SK-N-SH treated with all-trans-retinoic acid at 6 μM for 48 hours (cell line): ENCODE data around the gene CAMKMT.

Experiments used
- ATAC-seq: fragments of 200-7000 bp; cut with Tn5 transposase; 3 replicates; pipeline ENCODE4 v1.9.1; 2020; ENCODE audit warnings: mild to moderate bottlenecking, moderate library complexity
- ARNTL ChIP-seq: fragments of 450-650 bp; formaldehyde crosslinking; IDR thresholded peaks from 2 replicates; pipeline ENCODE4 v1.5.0; 2020; ENCODE audit warnings: low read depth, mild to moderate bottlenecking, moderate library complexity, borderline replicate concordance
- BACH2 ChIP-seq: fragments of 250-450 bp; sonication (Bioruptor Pico); IDR thresholded peaks from 2 replicates; pipeline ENCODE4 v1.9.0; 2021; ENCODE audit warnings: mild to moderate bottlenecking, borderline replicate concordance
- CSDC2 ChIP-seq: fragments of 250-450 bp; sonication (Bioruptor Pico); IDR thresholded peaks from 2 replicates; pipeline ENCODE4 v1.5.0; 2020; ENCODE audit warnings: mild to moderate bottlenecking, moderate library complexity
- ESRRG ChIP-seq: fragments of 250-450 bp; sonication (Bioruptor Pico); IDR thresholded peaks from 2 replicates; pipeline ENCODE4 v1.6.1; 2021; ENCODE audit warnings: mild to moderate bottlenecking
- ISL1 ChIP-seq: fragments of 250-450 bp; sonication (Bioruptor Pico); IDR thresholded peaks from 2 replicates; pipeline ENCODE4 v2.1.2; 2022; ENCODE audit warnings: mild to moderate bottlenecking, moderate library complexity
- OSR1 ChIP-seq: fragments of 250-450 bp; sonication (Bioruptor Pico); IDR thresholded peaks from 2 replicates; pipeline ENCODE4 v1.8.0; 2022; ENCODE audit warnings: moderate library complexity, mild to moderate bottlenecking, inconsistent platforms
- PPARA ChIP-seq: fragments of 250-450 bp; sonication (Bioruptor Pico); IDR thresholded peaks from 2 replicates; pipeline ENCODE4 v1.5.0; 2020; ENCODE audit warnings: mild to moderate bottlenecking, borderline replicate concordance
- RARB ChIP-seq: fragments of 250-450 bp; sonication (Bioruptor Pico); IDR thresholded peaks from 2 replicates; pipeline ENCODE4 v1.8.0; 2021; ENCODE audit warnings: mild to moderate bottlenecking, moderate library complexity
- SNAI2 ChIP-seq: fragments of 250-450 bp; sonication (Bioruptor Pico); IDR thresholded peaks from 2 replicates; pipeline ENCODE4 v1.5.0; 2020; ENCODE audit warnings: mild to moderate bottlenecking, moderate library complexity
- TCF4 ChIP-seq: fragments of 250-450 bp; sonication (Bioruptor Pico); IDR thresholded peaks from 2 replicates; pipeline ENCODE4 v1.8.0; 2021; ENCODE audit warnings: mild to moderate bottlenecking, moderate library complexity, borderline replicate concordance
- TOX ChIP-seq: fragments of 250-450 bp; sonication (Bioruptor Pico); IDR thresholded peaks from 2 replicates; pipeline ENCODE4 v1.8.0; 2021; ENCODE audit warnings: mild to moderate bottlenecking, moderate library complexity, borderline replicate concordance
- ZC3H10 ChIP-seq: fragments of 250-450 bp; sonication (Bioruptor Pico); IDR thresholded peaks from 2 replicates; pipeline ENCODE4 v1.5.1; 2021; ENCODE audit warnings: mild to moderate bottlenecking, moderate library complexity
- ZFP30 ChIP-seq: fragments of 450-650 bp; formaldehyde crosslinking; IDR thresholded peaks from 2 replicates; pipeline ENCODE4 v1.5.0; 2022; ENCODE audit warnings: mild to moderate bottlenecking, moderate library complexity
- ZNF565 ChIP-seq: fragments of 450-650 bp; formaldehyde crosslinking; conservative IDR thresholded peaks from 2 replicates; pipeline ENCODE4 v1.5.0; 2020; ENCODE audit warnings: low read depth, mild to moderate bottlenecking, moderate library complexity
- ZNF70 ChIP-seq: fragments of 450-650 bp; formaldehyde crosslinking; IDR thresholded peaks from 2 replicates; pipeline ENCODE4 v1.5.0; 2020; ENCODE audit warnings: mild to moderate bottlenecking, moderate library complexity
- TF ChIP-seq, protein P1 (sequence below): fragments of 250-450 bp; sonication (Bioruptor Pico); IDR thresholded peaks from 2 replicates; pipeline ENCODE4 v1.8.0; 2020; ENCODE audit warnings: mild to moderate bottlenecking, moderate library complexity, borderline replicate concordance
- TF ChIP-seq, protein P2 (sequence below): fragments of 250-450 bp; sonication (Bioruptor Pico); IDR thresholded peaks from 2 replicates; pipeline ENCODE4 v1.5.1; 2020; ENCODE audit warnings: low read depth, mild to moderate bottlenecking, moderate library complexity
- TF ChIP-seq, protein P3 (sequence below): fragments of 250-450 bp; sonication (Bioruptor Pico); IDR thresholded peaks from 2 replicates; pipeline ENCODE4 v1.8.0; 2021; ENCODE audit warnings: low read depth, mild to moderate bottlenecking, moderate library complexity, borderline replicate concordance
- TF ChIP-seq, protein P4 (sequence below): fragments of 250-450 bp; sonication (Bioruptor Pico); IDR thresholded peaks from 2 replicates; pipeline ENCODE4 v1.5.1; 2021; ENCODE audit warnings: mild to moderate bottlenecking, moderate library complexity
- TF ChIP-seq, protein P5 (sequence below): fragments of 250-450 bp; sonication (Bioruptor Pico); IDR thresholded peaks from 2 replicates; pipeline ENCODE4 v1.5.0; 2020; ENCODE audit warnings: mild to moderate bottlenecking, moderate library complexity

CAMKMT gene

DNA sequence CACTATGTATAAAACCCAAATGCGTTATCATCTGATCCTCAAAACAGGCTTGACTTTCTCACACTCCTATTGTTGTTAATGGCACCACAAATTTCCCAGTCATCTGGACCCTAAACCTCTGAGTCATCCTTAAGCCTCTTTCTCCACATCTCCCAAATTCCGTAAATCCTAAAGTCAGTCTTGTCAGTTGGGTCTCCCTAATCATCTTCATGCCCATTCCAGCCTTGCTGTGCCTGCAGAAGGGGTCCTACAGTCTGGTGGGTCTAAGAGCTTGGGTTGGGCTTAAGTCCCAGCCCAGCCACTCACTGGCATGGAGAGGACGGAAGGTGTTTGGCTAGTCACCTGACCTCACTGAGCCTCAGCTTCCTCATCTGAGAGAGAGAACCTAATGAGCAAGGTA lies 314.6 kb downstream of the CAMKMT start:
- TF ChIP-seq, protein P1, sequence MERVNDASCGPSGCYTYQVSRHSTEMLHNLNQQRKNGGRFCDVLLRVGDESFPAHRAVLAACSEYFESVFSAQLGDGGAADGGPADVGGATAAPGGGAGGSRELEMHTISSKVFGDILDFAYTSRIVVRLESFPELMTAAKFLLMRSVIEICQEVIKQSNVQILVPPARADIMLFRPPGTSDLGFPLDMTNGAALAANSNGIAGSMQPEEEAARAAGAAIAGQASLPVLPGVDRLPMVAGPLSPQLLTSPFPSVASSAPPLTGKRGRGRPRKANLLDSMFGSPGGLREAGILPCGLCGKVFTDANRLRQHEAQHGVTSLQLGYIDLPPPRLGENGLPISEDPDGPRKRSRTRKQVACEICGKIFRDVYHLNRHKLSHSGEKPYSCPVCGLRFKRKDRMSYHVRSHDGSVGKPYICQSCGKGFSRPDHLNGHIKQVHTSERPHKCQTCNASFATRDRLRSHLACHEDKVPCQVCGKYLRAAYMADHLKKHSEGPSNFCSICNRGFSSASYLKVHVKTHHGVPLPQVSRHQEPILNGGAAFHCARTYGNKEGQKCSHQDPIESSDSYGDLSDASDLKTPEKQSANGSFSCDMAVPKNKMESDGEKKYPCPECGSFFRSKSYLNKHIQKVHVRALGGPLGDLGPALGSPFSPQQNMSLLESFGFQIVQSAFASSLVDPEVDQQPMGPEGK (CRISPR knock-in tag) = no peak
- TF ChIP-seq, protein P2, sequence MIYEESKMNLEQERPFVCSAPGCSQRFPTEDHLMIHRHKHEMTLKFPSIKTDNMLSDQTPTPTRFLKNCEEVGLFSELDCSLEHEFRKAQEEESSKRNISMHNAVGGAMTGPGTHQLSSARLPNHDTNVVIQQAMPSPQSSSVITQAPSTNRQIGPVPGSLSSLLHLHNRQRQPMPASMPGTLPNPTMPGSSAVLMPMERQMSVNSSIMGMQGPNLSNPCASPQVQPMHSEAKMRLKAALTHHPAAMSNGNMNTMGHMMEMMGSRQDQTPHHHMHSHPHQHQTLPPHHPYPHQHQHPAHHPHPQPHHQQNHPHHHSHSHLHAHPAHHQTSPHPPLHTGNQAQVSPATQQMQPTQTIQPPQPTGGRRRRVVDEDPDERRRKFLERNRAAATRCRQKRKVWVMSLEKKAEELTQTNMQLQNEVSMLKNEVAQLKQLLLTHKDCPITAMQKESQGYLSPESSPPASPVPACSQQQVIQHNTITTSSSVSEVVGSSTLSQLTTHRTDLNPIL (CRISPR knock-in tag) = no peak
- TF ChIP-seq ZNF70 (CRISPR knock-in tag) = no peak
- TF ChIP-seq, protein P3, sequence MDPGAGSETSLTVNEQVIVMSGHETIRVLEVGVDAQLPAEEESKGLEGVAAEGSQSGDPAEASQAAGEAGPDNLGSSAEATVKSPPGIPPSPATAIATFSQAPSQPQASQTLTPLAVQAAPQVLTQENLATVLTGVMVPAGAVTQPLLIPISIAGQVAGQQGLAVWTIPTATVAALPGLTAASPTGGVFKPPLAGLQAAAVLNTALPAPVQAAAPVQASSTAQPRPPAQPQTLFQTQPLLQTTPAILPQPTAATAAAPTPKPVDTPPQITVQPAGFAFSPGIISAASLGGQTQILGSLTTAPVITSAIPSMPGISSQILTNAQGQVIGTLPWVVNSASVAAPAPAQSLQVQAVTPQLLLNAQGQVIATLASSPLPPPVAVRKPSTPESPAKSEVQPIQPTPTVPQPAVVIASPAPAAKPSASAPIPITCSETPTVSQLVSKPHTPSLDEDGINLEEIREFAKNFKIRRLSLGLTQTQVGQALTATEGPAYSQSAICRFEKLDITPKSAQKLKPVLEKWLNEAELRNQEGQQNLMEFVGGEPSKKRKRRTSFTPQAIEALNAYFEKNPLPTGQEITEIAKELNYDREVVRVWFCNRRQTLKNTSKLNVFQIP = no peak
- no peak for TF ChIP-seq TOX
- TF ChIP-seq ARNTL (CRISPR knock-in tag) = no peak
- no peak for TF ChIP-seq ISL1
- TF ChIP-seq, all 23 proteins: peak for 0
- ATAC-seq = no peak

DNA sequence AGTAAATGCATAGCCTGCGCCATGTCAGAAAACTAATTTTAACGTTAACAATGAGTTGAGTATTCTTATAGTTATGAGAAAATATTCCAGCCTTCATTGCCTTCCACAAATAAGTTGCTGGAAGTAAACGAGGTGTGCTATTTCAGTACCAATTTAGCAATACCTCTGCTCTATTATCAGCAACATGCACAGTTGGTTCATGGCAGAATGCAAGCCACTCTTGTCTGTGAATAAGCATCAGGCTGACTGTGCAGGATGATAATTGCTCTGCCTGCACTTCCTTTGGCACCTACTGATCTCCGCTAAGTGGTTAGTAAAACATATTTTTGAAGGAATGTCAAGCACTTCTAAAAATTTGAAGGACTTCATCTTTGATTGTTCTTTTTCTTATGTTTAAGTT lies 317.8 kb downstream of the CAMKMT start:
- ATAC-seq = no peak
- TF ChIP-seq SNAI2 (CRISPR knock-in tag) = no peak
- no peak for TF ChIP-seq ZFP30 (CRISPR knock-in tag)
- TF ChIP-seq PPARA (CRISPR knock-in tag) = no peak
- TF ChIP-seq BACH2 = no peak; the same call in 1 of the 2 replicates
- no peak for TF ChIP-seq ESRRG (CRISPR knock-in tag)
- no peak for TF ChIP-seq ISL1
- TF ChIP-seq ARNTL (CRISPR knock-in tag) = no peak
- TF ChIP-seq CSDC2 (CRISPR knock-in tag) = no peak
- no peak for TF ChIP-seq TCF4 (CRISPR knock-in tag)
- no peak for TF ChIP-seq OSR1
- TF ChIP-seq, all 23 proteins: peak for 0

DNA sequence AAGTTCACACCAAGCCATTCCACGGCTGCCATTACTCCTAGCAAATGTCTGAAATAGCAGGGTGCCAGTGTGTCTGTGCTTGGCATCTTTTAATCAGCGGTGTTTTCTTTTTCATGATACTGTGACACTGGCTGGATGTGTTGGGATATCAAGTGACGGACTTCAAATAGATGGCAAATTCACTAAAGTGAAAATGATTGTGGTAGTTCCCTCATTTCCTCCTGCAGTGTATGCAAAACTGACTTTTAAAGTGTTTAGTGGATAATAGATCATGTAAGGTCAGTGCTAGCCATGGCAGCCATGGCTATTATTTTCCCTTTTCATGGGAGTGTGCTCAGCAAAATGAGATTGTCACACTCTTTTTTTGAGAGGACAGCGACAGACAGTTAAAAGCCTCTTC lies 318.2 kb downstream of the CAMKMT start:
- peak; percentile 9 for ATAC-seq
- TF ChIP-seq, protein P4, sequence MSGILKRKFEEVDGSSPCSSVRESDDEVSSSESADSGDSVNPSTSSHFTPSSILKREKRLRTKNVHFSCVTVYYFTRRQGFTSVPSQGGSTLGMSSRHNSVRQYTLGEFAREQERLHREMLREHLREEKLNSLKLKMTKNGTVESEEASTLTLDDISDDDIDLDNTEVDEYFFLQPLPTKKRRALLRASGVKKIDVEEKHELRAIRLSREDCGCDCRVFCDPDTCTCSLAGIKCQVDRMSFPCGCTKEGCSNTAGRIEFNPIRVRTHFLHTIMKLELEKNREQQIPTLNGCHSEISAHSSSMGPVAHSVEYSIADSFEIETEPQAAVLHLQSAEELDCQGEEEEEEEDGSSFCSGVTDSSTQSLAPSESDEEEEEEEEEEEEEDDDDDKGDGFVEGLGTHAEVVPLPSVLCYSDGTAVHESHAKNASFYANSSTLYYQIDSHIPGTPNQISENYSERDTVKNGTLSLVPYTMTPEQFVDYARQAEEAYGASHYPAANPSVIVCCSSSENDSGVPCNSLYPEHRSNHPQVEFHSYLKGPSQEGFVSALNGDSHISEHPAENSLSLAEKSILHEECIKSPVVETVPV = no peak
- no peak for TF ChIP-seq ZC3H10 (CRISPR knock-in tag)
- TF ChIP-seq ZNF565 (CRISPR knock-in tag) = no peak
- TF ChIP-seq ZFP30 (CRISPR knock-in tag) = no peak
- TF ChIP-seq CSDC2 (CRISPR knock-in tag) = no peak
- no peak for TF ChIP-seq TOX
- TF ChIP-seq, protein P5, sequence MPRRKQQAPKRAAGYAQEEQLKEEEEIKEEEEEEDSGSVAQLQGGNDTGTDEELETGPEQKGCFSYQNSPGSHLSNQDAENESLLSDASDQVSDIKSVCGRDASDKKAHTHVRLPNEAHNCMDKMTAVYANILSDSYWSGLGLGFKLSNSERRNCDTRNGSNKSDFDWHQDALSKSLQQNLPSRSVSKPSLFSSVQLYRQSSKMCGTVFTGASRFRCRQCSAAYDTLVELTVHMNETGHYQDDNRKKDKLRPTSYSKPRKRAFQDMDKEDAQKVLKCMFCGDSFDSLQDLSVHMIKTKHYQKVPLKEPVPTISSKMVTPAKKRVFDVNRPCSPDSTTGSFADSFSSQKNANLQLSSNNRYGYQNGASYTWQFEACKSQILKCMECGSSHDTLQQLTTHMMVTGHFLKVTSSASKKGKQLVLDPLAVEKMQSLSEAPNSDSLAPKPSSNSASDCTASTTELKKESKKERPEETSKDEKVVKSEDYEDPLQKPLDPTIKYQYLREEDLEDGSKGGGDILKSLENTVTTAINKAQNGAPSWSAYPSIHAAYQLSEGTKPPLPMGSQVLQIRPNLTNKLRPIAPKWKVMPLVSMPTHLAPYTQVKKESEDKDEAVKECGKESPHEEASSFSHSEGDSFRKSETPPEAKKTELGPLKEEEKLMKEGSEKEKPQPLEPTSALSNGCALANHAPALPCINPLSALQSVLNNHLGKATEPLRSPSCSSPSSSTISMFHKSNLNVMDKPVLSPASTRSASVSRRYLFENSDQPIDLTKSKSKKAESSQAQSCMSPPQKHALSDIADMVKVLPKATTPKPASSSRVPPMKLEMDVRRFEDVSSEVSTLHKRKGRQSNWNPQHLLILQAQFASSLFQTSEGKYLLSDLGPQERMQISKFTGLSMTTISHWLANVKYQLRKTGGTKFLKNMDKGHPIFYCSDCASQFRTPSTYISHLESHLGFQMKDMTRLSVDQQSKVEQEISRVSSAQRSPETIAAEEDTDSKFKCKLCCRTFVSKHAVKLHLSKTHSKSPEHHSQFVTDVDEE (CRISPR knock-in tag) = no peak
- no peak for TF ChIP-seq OSR1
- TF ChIP-seq BACH2 = no peak
- no peak for TF ChIP-seq RARB (CRISPR knock-in tag)
- TF ChIP-seq ISL1 = no peak
- no peak for TF ChIP-seq ZNF70 (CRISPR knock-in tag)
- TF ChIP-seq ARNTL (CRISPR knock-in tag) = no peak
- TF ChIP-seq, protein P3 = no peak
